Measurements from ENCODE around the gene SAAL1. TPM values are rescaled to one million over a fixed set of nuclear protein-coding genes. Genes with fewer than 3 reads are reported as not detected.

Gene SAAL1
- 16.6 and 27.6 TPM in 2 replicates for total RNA-seq

GRCh38 chr11:18105802-18106574, at the start of gene SAAL1:
SAAL1 (minus strand) TSS chr11:18106082; CDS start chr11:18106041, 41 bp downstream.

GRCh38 chr11:18132341-18132740, 26.5 kb upstream of the SAAL1 start, which contains the start of gene MRGPRX3:
MRGPRX3 (plus strand) TSS chr11:18132571; CDS start chr11:18137203, 4,632 bp downstream.

GRCh38 chr11:18046116-18046777, 59.6 kb downstream of the SAAL1 start, which contains the start of gene TPH1:
TPH1 (minus strand) TSS chr11:18046269; CDS start chr11:18040762, 5,507 bp downstream.

Other genes starting within 250 kb of the SAAL1 start
- gene SERGEF, start 93.0 kb downstream of the SAAL1 start, total RNA-seq, result 15.3 and 32.1 TPM in 2 replicates
- gene TPH1, start 59.8 kb downstream of the SAAL1 start, total RNA-seq, result under 0.01 TPM in 1 of 2 replicates, not detected in the other
- 0.28 TPM in 1 of 2 replicates, not detected in the other for gene MRGPRX3, start 26.5 kb upstream of the SAAL1 start, total RNA-seq
- gene MRGPRX4, start 66.8 kb upstream of the SAAL1 start, total RNA-seq, result not detected in 2 replicates
- not detected in 2 replicates for gene SAA4, start 130.7 kb upstream of the SAAL1 start, total RNA-seq
- 1.5 and 3.1 TPM in 2 replicates for gene SAA2, start 142.6 kb upstream of the SAAL1 start, total RNA-seq
- gene SAA1, start 160.2 kb upstream of the SAAL1 start, total RNA-seq, result 0.77 and 3.1 TPM in 2 replicates
- gene HPS5, start 216.1 kb upstream of the SAAL1 start, total RNA-seq, result 61.0 and 90.2 TPM in 2 replicates
- gene GTF2H1, start 216.5 kb upstream of the SAAL1 start, total RNA-seq, result 62.7 and 95.8 TPM in 2 replicates